Stimulated activated memory B cell treated with anti-CD40 and anti-IgM and Interleukin-4, amounts not matched to agents 10 μg/mL and 1 μg/mL and 100 μg/mL, for 72 hours (primary cell): ENCODE data around the gene GNA14.

Experiments
- ATAC-seq: fragments of 150-1000 bp; cut with Tn5 transposase; 2 replicates; pipeline ENCODE4 v1.10.0; 2021
- H3K27ac Mint-ChIP-seq: one replicate; pipeline ENCODE4 v1.8.0; 2022; ENCODE audit warnings: mild to moderate bottlenecking, mixed read lengths
- H3K27me3 Mint-ChIP-seq: one replicate; pipeline ENCODE4 v1.8.0; 2022; ENCODE audit warnings: mixed read lengths
- H3K36me3 Mint-ChIP-seq: one replicate; pipeline ENCODE4 v1.8.0; 2022; ENCODE audit warnings: mixed read lengths
- H3K4me1 Mint-ChIP-seq: one replicate; pipeline ENCODE4 v1.8.0; 2022; ENCODE audit warnings: mixed read lengths
- H3K4me3 Mint-ChIP-seq: one replicate; pipeline ENCODE4 v1.8.0; 2022; ENCODE audit warnings: mild to moderate bottlenecking, moderate library complexity, mixed read lengths
- H3K9me3 Mint-ChIP-seq: one replicate; pipeline ENCODE4 v1.8.0; 2022; ENCODE audit warnings: mixed read lengths

GNA14 gene

DNA sequence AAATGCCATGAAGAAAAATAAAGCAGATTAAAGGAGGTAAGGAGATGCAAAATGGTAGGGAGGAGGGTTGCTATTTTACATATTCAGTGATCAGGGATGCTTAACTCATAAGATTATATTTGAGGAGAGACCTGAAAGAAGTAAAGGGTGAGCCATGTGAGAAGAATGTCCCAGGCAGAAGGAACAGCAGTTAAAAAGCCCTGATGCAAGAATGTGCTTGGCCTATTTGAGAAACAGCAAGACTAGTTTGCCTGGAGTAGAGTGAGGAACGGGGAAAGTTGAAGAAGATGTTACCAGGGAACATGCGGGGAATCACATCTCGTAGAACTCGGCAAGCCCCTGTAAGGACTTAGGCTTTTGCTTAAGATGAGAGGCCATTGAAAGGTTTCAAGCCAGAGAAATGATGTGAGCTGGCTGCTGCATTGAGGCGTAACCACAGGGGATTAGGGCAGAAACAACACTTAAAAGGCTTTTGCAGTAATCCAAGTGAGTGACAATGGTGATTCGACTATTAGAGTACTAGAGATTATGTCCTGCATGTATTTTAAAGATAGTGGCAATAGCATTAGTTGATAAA lies 272.1 kb downstream of the GNA14 start:
- H3K27ac Mint-ChIP-seq = no peak overlapping the region
- no peak for ATAC-seq
- peaks cover 35% of the 10 kb centered on the region for H3K36me3 Mint-ChIP-seq
- peaks cover 2% of the 10 kb centered on the region for H3K9me3 Mint-ChIP-seq
- H3K27me3 Mint-ChIP-seq = no peaks in the 10 kb centered on the region
- no peak overlapping the region for H3K4me3 Mint-ChIP-seq
- H3K4me1 Mint-ChIP-seq = no peaks in the 10 kb centered on the region

DNA sequence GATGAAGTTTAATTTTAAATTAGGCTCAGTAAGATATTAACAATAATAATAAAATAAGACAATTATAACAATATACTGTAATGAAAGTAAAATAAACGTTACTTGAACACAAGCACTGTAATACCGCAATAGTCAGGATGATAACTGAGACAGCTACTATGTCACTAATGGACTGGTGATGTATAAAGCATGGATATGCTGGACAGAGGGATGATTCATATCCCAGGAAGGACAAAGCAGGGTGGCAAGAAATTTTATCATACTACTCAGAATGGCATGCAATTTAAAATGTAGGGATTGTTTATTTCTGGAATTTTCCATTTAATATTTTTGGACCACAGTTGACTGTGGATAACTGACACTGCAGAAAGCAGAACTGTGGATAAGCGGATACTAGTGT lies 273.9 kb downstream of the GNA14 start:
- peaks cover 50% of the 10 kb centered on the region for H3K36me3 Mint-ChIP-seq
- H3K27ac Mint-ChIP-seq = no peak overlapping the region
- H3K27me3 Mint-ChIP-seq = no peaks in the 10 kb centered on the region
- no peaks in the 10 kb centered on the region for H3K4me1 Mint-ChIP-seq
- H3K4me3 Mint-ChIP-seq = no peak overlapping the region
- ATAC-seq = no peak
- H3K9me3 Mint-ChIP-seq = peaks cover 6% of the 10 kb centered on the region
